ENCODE measurements around the gene USP9X.
A peak's percentile ranks its signal among the peaks of the same experiment; 100 is the strongest.
"Not testable (repeated sequence)": the region's sequence is repeated elsewhere in the genome, so short reads cannot be mapped to it uniquely, and the experiment has no call there.

Gene USP9X

DNA sequence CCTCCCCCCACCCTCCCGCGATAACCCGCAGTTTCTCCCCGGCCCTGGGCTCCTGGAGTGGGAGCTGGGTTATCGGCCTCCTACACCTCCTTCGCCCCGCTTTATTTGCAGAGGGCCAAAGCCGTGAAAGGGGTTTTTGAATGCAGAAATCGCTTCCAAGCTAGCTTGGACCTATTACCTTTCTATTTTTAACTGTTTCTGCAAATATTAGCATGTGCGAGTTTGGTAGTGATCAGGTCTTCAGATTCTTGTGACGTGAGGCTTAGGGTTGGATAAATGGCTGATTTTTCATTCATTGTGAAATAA, 1.3 kb downstream of the USP9X start:
- DNase-seq (ENCODE audit: low read depth in 2 of 2), result no peak

- no peak for DNase-seq (ENCODE audit: low read depth in 2 of 2)
These were observed 2.0 kb downstream of the USP9X start for GRCh38 chrX:41087201-41087600.

DNA sequence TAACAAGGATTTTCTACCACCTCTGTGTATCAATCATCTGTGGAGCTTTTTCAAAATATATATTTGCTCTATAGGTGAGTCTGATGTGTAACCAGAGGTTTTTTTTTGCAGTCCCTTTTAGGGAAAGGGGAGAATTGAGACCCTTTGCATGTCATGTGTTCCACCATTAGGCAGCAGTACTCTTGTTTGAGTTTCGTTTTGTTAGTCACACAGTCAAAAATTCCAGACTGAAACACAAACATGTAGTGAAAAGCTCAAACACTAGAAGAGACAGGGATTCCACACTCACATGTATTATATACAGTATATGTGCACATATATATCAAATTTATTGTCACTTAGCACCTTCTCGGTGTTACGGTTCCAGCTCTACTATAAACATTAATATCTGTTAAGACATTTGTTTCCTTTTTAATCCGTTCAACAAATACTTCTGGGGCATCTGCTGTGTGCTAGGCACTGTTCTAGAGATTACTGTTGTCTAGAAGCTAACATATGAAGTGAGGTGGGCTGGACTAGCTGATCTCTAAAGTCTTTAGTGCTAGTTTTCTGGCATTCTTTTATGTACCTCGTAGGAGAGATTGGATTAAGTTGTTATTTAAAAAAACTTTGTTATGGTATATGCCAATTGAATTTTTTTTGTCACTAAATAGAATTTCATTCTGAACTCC, 5.5 kb downstream of the USP9X start:
- DNase-seq (ENCODE audit: low read depth in 2 of 2), result no peak

DNA sequence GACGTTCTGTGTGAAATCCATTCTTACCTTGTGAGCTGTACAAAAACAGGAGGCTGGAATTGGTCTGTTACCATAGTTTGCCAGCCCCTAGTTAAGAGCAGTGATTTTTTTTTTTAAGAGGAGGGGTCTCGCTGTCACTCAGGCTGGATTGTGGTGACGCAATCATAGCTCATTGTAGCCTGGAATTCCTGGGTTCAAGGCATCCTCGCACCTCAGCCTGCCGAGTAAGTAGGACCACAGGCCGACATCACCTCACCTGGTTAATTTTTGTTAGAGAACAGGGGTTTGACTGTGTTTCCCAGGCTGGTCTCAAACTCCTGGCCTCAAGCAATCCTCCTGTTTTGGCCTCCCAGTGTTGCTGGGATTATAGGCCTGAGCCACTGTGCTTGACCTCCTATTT, 7.5 kb downstream of the USP9X start:
- no peak for DNase-seq (ENCODE audit: low read depth in 2 of 2)

- DNase-seq (ENCODE audit: low read depth in 2 of 2), result no peak
These were observed 9.9 kb downstream of the USP9X start for GRCh38 chrX:41095174-41095573.

DNA sequence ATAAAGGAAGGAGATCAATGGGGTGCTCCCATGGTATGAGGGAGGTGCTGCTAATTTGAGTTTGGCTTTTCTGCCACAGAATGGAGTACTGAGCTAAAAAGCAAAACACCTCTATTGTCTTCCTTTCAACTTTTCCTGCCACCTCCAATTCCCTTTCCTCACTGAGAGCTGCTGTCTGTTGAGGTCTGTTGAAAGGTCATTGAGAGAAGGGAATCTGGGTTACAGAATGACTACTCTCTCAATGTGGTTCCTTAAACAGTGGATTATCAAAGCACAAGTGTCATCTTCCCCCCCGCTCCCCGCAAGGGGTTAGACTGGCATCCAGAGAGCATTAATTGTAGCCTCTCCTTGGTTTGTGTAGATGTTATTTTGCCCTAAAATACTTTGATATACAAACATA, 10.7 kb downstream of the USP9X start:
- DNase-seq (ENCODE audit: low read depth in 2 of 2), result no peak

DNA sequence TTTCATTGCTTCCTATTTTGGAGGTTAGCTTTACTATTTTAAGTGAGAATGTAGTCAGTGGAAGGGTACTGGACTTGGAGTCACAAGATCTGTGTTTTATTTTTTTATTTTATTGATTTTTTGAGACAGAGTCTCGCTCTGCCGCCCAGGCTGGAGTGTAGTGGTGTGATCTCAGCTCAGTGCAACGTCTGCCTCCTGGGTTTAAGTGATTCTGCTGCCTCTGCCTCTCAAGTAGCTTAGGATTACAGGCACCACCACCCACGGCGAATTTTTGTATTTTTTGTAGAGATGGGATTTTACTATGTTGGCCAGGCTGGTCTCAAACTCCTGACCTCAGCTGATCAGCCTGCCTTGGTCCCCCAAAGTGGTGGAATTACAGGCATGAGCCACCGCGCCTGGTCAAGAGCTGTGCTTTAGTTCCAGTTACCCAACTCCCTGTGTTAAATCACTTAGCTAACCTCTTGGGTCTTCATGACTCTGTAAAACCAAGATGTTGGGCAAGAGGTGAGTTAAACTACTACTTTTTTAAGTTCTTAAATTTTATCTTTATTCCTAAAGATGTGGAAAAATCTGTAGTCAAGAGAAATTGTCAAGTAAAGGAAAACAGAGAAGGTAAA, 11.2 kb downstream of the USP9X start:
- DNase-seq (ENCODE audit: low read depth in 2 of 2), result no peak

DNA sequence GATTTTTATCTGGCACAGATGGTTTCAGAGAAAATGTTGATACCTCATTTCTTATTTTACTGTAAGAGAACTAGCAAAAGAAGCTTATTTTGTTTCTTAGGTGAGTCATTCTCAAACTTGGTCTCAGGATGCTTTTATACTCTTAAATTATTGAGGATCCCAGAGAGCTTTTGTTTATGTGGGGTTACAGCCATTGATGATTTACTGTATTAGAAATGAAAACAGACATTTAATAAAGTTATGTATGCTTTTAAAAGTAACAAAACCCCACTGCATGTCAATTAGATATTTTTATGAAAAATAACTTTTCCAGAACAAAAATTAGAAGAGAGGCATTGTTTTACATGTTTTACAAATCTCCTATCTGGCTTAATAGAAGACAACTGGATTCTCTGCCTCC, 12.1 kb downstream of the USP9X start:
- DNase-seq (ENCODE audit: low read depth in 2 of 2), result no peak

DNA sequence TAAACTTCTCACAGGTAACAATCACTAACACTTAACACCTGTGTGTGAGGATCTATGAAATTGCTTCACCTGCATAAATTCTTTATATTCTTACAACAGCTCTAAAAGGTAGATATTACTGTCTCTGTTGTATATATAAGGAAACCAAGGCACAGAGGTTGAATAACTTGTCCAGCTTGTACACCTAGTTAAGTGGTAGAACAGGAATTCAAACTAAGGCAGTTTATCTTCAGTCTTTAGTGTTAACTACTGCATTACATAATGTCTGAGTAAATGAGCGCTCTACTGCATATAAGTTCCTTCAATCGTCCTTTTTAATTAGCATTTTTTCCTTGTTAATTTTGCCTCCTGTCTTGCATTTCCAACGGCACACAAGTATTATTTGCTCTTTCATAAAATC, 15.0 kb downstream of the USP9X start:
- no peak for DNase-seq (ENCODE audit: low read depth in 2 of 2)

DNA sequence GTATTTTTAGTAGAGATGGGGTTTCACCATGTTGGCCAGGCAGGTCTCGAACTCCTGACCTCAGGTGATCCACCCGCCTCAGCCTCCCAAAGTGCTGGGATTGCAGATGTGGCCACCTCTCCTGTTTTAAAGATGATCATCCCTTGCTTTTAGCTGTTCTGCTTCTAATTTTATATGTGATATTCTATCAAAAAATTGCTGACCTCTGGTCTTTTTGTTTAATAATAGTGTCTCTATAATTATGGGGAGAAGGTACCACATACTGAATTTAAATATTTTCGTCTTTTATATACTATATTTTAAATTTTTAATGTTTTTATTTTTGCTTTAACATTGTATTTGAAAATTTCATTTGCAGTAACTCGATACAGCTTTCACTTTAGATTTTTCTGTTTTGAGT, 15.6 kb downstream of the USP9X start:
- DNase-seq (ENCODE audit: low read depth in 2 of 2), result no peak

DNA sequence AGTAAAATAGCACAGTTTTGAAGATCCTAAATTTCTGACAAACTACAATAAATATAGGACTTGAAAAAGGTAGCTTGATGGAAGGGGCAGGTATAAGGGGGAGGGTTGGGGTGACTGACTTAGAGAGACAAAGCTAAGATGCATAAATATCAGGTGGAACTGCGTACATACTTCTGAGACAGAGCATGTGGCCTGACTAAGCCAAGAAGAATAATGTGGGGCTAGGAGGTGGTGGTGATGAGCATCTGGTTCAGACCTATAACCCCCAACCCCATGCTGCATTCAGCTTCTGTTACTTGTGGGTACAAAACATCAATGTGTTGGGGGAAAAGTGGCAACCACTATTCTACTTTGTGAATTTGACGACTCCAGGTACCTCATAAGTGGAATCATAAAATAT, 19.8 kb downstream of the USP9X start:
- no peak for DNase-seq (ENCODE audit: low read depth in 2 of 2)

DNA sequence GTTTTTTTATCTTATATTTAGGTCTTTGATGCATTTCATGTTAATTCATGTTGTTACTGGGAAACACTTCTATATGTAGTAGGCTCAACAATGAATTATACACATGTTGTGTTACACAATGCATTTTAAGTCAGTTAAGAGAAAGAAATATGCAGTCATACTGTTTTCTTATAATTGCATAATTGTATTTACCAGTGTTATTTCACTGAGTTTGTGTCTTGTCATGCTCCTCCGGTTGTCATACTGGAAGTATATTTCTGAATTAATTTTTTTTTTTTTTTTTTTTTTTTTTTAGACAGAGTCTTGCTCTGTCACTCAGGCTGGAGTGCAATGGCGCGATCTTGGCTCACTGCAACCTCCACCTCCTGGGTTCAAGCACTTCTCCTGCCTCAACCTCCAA, 21.0 kb downstream of the USP9X start:
- DNase-seq (ENCODE audit: low read depth in 2 of 2), result not testable (repeated sequence)

- no peak for DNase-seq (ENCODE audit: low read depth in 2 of 2)
These were observed 22.8 kb downstream of the USP9X start for GRCh38 chrX:41108007-41108406.

- no peak for DNase-seq (ENCODE audit: low read depth in 2 of 2)
These were observed 23.4 kb downstream of the USP9X start for GRCh38 chrX:41108463-41109205.

GRCh38 chrX:41110801-41111625, 25.8 kb downstream of the USP9X start:
- no peak for DNase-seq (ENCODE audit: low read depth in 2 of 2)

DNA sequence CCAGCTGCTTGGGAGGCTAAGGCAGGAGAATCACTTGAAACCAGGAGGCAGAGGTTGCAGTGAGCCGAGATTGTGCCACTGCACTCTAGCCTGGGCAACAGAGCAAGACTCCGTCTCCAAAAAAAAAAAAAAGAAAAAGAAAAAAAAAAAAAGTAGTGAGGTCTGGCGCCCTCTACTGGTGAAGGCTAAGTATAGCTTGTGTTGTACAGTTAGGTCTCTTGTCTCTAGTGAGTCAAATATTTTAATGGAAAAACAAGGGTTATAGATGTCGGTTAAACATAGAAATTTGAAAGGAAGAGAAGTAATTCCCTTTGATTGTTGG, 29.8 kb downstream of the USP9X start:
- not testable (repeated sequence) for DNase-seq (ENCODE audit: low read depth in 2 of 2)

DNA sequence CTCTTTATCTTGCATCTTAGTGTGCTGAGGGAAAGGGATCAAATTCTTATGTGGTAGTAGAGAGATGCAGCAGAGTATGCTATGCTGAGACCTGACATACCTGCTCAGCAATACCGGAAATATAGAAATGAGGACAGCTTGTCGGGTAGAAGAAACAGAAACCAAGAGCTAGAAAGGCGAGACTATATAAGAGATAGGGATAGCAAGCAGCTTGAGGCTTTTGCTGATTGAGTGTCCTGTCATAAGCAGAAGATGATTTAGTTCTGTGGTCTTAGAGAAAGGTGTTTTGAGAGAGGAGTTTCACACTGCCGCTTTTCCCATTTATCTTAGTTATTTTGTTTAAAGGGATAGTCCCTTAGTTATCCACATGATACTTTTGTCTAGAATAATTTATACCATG, 31.7 kb downstream of the USP9X start:
- DNase-seq (ENCODE audit: low read depth in 2 of 2), result no peak

DNA sequence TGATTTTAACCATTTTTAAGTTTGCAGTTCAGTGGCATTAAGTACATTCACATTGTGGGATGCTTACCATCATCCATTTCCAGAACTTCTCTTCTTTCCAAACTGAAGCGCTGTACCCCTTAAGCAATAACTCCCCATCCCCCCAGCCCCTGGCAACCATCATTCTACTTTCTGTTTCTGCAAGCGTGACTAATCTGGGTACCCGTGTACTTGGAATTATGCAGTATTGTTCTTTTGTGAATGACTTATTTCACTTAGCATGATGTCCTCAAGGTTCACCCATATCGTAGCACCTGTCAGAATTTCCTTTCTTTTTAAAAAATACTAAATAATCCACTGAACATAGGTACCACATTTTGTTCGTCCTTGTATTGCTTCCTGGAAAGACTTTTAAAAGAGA, 32.9 kb downstream of the USP9X start:
- peak; percentile 7 to 30 for DNase-seq (ENCODE audit: low read depth in 2 of 2)

DNA sequence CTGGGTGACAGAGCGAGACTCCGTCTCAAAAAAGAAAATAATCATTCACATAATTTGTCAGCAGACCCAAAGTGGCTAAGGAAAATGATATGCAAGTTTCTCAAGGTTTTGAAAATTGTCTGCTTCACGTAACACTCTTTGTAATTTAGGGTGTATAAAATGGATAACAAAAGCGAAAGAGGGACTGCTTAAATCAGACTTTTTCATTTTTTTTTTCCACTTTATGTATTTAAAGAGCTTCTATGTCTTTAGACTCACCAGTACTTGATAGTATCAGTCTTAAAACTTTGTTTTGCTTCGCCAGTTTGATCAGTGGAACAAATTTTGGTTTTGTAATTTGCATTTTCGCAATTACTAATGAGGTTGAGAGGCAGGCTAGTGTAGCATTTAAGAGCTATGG, 34.6 kb downstream of the USP9X start:
- DNase-seq (ENCODE audit: low read depth in 2 of 2), result no peak

DNA sequence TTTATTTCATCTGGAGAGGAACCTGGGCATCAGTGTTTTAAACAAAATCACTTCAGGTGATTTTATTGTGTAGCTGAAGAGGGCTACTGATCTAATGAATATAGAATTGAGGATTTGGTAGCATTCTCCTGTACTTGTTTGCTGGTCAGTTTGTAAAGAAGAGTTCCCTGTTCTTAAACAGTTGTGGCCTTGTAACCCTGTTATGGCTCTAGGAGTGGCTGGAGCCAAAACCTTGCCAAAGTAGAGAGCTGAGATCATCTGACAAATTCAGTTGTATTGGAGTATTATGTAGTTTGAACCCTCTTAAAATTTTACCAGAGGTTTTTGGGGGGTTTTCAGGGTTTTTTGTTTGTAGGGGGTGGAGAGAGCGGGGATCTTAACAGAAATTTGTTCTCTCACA, 36.5 kb downstream of the USP9X start:
- no peak for DNase-seq (ENCODE audit: low read depth in 2 of 2)

DNA sequence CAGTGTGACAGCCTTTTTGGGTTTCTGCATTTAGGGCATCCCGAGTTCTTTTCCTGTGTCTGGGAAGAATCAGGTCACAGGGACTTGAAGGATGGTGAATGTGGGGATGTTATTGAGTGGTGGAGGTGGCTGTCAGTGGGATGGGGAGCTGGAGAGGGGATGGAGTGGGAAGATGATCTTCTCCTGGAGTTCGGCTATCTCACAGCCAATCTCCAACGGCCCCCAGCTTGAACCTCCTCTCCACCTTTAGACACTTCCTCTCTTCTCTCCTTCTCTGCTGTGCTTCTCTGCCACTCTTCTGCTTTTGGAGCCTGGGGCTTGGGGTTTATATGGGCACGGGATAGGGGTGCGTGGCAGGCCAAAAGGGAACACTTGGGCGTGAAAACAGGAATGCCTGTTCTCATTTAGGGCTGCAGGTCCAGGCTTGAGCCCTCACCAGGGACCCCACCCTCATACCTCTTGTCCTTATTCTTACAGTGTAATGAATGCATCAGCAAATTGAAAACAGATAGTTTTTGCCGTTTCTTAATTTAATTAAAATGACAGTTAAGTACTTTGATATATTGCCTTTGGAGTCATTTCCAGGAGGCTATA, 37.5 kb downstream of the USP9X start:
- DNase-seq (ENCODE audit: low read depth in 2 of 2), result no peak

DNA sequence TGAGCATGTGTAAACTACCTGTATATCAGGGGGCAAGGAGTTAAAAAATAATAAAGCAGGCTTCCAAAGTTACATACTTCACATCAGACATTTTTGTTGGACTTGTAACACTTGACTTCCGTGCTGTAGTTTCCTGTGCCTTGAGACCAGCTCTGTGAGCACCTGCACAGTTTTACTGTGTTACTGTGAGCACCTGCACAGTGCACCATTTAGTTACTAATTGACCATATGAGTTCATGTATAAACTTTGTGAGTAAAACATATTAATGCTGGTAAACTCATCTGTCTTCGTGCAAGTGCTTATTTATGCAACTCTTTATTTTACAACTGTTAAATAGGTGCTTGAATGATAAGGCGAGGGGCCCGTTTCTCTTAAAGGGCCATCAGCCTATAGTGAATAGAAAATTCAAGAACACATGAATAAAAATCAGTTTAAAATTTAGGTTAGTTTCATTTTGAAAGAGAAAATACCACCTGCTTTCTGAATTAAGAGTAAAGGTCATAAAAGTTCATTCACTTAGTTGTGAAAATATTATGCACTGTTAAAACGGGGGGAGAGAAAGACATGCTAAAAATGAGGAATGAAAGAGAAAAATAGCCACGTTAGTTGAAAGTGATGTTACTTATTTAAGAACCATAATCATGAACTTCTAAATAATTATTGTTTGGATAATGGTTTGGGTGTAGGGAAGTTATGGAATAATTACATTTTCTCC, 42.4 kb downstream of the USP9X start:
- DNase-seq (ENCODE audit: low read depth in 2 of 2), result no peak
